HCT116 (cell line): Measurements from ENCODE around the gene NCR3LG1. TPM values are rescaled to one million over a fixed set of nuclear protein-coding genes. Genes with fewer than 3 reads are reported as not detected.

Source experiments
- ATAC-seq: fragments of 200-7000 bp; cut with Tn5 transposase; 2 replicates; pipeline ENCODE4 v1.9.1; 2020; ENCODE audit warnings: mild to moderate bottlenecking, moderate library complexity
- BruUV-seq: library from RNA; stranded (reverse); fragments of 400-500 nt; replicated peaks from 2 replicates; lab custom pipeline; 2021; lab: Mats Ljungman, UMichigan
- CTCF ChIA-PET: fragments of 300-600 bp; sonication (Branson Sonifier 250); formaldehyde crosslinking; loops from one replicate; lab custom pipeline; 2021; ENCODE audit warnings: antibody characterized with exemption; lab: Charles Lee
- POLR2A ChIA-PET: fragments of 300-600, 350-600 bp; sonication (Branson Sonifier 250); formaldehyde crosslinking; loops from one replicate; lab custom pipeline; 2021; ENCODE audit warnings: antibody characterized with exemption; lab: Charles Lee
- RAD21 ChIA-PET, 2 experiments: fragments of 300-600 bp; sonication (Branson Sonifier 250); formaldehyde crosslinking; loops; one replicate each; lab custom pipeline; 2023; ENCODE audit warnings: low total read pairs in 2 of 2; ENCODE audit not compliant: uncharacterized antibody in 2 of 2, unreplicated experiment in 2 of 2, low non-redundant PET in 1 of 2; lab: Charles Lee
- DNase-seq: peaks from one replicate; pipeline ENCODE4 v3.0.0-alpha.2; 2010; ENCODE audit warnings: low read depth, low spot score
- H2AFZ ChIP-seq: fragments of 200-600 bp; shearing (Covaris generic), sonication (generic); 2 replicates; pipeline ENCODE4 v1.6.1; 2017; ENCODE audit warnings: low read depth, mixed run types, mixed read lengths, antibody characterized with exemption, low read length; ENCODE audit not compliant: poor library complexity, severe bottlenecking
- H3K27ac ChIP-seq: 2 replicates; pipeline ENCODE4 v1.5.1; 2012; ENCODE audit warnings: low read depth, low read length
- H3K27me3 ChIP-seq: fragments of 200-600 bp; sonication (generic); 2 replicates; pipeline ENCODE4 v1.6.1; 2016; ENCODE audit warnings: mixed run types, low read length, mixed read lengths; ENCODE audit not compliant: insufficient read depth
- H3K36me3 ChIP-seq, 2 experiments: fragments of 200-500 bp in 1 of 2; fragments of 200-600 bp in 1 of 2; sonication (Bioruptor generic) in 1 of 2; sonication (generic) in 1 of 2; 2 replicates each; pipeline versions ENCODE4 v1.5.1 to v1.6.1; 2014 to 2016; ENCODE audit warnings: low read length in 2 of 2, inconsistent platforms in 1 of 2, mixed read lengths in 1 of 2, mixed run types in 1 of 2; ENCODE audit not compliant: insufficient read depth in 2 of 2, control insufficient read depth in 1 of 2
- H3K4me1 ChIP-seq, 2 experiments: fragments of 200-600 bp in 1 of 2; sonication (generic) in 1 of 2; 2 replicates each; pipeline versions ENCODE4 v1.5.1 to v1.6.1; 2012 to 2017; ENCODE audit warnings: low read length in 2 of 2, inconsistent platforms in 1 of 2, mild to moderate bottlenecking in 1 of 2, mixed read lengths in 1 of 2, mixed run types in 1 of 2, moderate library complexity in 1 of 2; ENCODE audit not compliant: insufficient read depth in 2 of 2, control insufficient read depth in 1 of 2
- H3K4me2 ChIP-seq: fragments of 200-600 bp; sonication (generic); 2 replicates; pipeline ENCODE4 v1.6.1; 2017; ENCODE audit warnings: mixed run types, low read length, mixed read lengths
- H3K4me3 ChIP-seq, 2 experiments: fragments of 200-600 bp in 1 of 2; sonication (generic) in 1 of 2; replicated peaks in 1 of 2; 2 replicates each; pipeline ENCODE4 v1.5.1; 2011 to 2016; ENCODE audit warnings: low read length in 2 of 2, control low read depth in 1 of 2, low read depth in 1 of 2, mild to moderate bottlenecking in 1 of 2, mixed read lengths in 1 of 2, mixed run types in 1 of 2
- H3K79me2 ChIP-seq: fragments of 200-600 bp; sonication (generic); 2 replicates; pipeline ENCODE4 v1.6.1; 2017; ENCODE audit warnings: mild to moderate bottlenecking, mixed run types, low read length, moderate library complexity, mixed read lengths; ENCODE audit not compliant: insufficient read depth
- H3K9ac ChIP-seq: fragments of 200-600 bp; sonication (generic); 2 replicates; pipeline ENCODE4 v1.6.1; 2016; ENCODE audit warnings: low read length, mixed read lengths
- H3K9me2 ChIP-seq: fragments of 200-600 bp; sonication (generic), shearing (Covaris generic); 2 replicates; pipeline ENCODE4 v1.6.1; 2017; ENCODE audit warnings: mixed run types, mild to moderate bottlenecking, moderate library complexity; ENCODE audit not compliant: insufficient read depth
- H3K9me3 ChIP-seq, 2 experiments: fragments of 200-500 bp in 1 of 2; fragments of 200-600 bp in 1 of 2; sonication (Bioruptor generic) in 1 of 2; sonication (generic) in 1 of 2; 2 replicates each; pipeline ENCODE4 v1.6.1; 2014 to 2017; ENCODE audit warnings: low read length in 2 of 2, mixed read lengths in 2 of 2, inconsistent platforms in 1 of 2, low read depth in 1 of 2, mild to moderate bottlenecking in 1 of 2, mixed run types in 1 of 2, moderate library complexity in 1 of 2; ENCODE audit not compliant: control insufficient read depth in 1 of 2, insufficient read depth in 1 of 2
- H4K20me1 ChIP-seq: fragments of 200-600 bp; sonication (generic), shearing (Covaris generic); 2 replicates; pipeline ENCODE4 v1.6.1; 2017; ENCODE audit warnings: mixed run types, mild to moderate bottlenecking, moderate library complexity; ENCODE audit not compliant: insufficient read depth
- CBX3 ChIP-seq: IDR thresholded peaks from 2 replicates; pipeline ENCODE4 v1.6.1; 2012; ENCODE audit warnings: low read depth
- CEBPB ChIP-seq: IDR thresholded peaks from 2 replicates; pipeline ENCODE4 v1.6.1; 2012; ENCODE audit warnings: low read depth
- EGR1 ChIP-seq: IDR thresholded peaks from 2 replicates; pipeline ENCODE4 v1.6.1; 2012; ENCODE audit warnings: low read depth
- ELF1 ChIP-seq: IDR thresholded peaks from 2 replicates; pipeline ENCODE4 v1.6.1; 2012; ENCODE audit warnings: low read depth, borderline replicate concordance
- EZH2phosphoT487 ChIP-seq: fragments of 200-600 bp; IDR thresholded peaks from 2 replicates; pipeline ENCODE4 v1.6.1; 2018; ENCODE audit warnings: antibody characterized with exemption, borderline replicate concordance
- FOSL1 ChIP-seq: IDR thresholded peaks from 2 replicates; pipeline ENCODE4 v1.6.1; 2012; ENCODE audit warnings: low read depth
- MAX ChIP-seq: IDR thresholded peaks from 2 replicates; pipeline ENCODE4 v1.6.1; 2012
- POLR2A ChIP-seq: IDR thresholded peaks from 2 replicates; pipeline ENCODE4 v1.7.0; 2011; ENCODE audit warnings: borderline replicate concordance; ENCODE audit not compliant: insufficient read depth, insufficient read length; ENCODE audit errors: extremely low read depth
- POLR2AphosphoS5 ChIP-seq: IDR thresholded peaks from 2 replicates; pipeline ENCODE4 v1.6.1; 2011; ENCODE audit warnings: mild to moderate bottlenecking, low read depth, low read length, moderate library complexity
- SIN3A ChIP-seq: IDR thresholded peaks from 2 replicates; pipeline ENCODE4 v1.6.1; 2012; ENCODE audit warnings: low read depth
- TCF7L2 ChIP-seq: IDR thresholded peaks from 2 replicates; pipeline ENCODE4 v1.7.0; 2011; ENCODE audit warnings: borderline replicate concordance, inconsistent platforms; ENCODE audit not compliant: insufficient read depth, insufficient read length; ENCODE audit errors: extremely low read depth
- YY1 ChIP-seq: IDR thresholded peaks from 2 replicates; pipeline ENCODE4 v1.6.1; 2011; ENCODE audit warnings: low read length, low read depth, moderate library complexity, mild to moderate bottlenecking; ENCODE audit not compliant: insufficient replicate concordance; ENCODE audit errors: extremely low read depth
- ZBTB33 ChIP-seq: IDR thresholded peaks from 2 replicates; pipeline ENCODE4 v1.6.1; 2011; ENCODE audit warnings: mild to moderate bottlenecking, low read length, moderate library complexity; ENCODE audit not compliant: insufficient replicate concordance; ENCODE audit errors: extremely low read depth
- ZFX ChIP-seq: fragments of 450-650 bp; IDR thresholded peaks from 2 replicates; pipeline ENCODE4 v1.6.1; 2017
- intact Hi-C: fragments of 100-400 bp; cut with micrococcal nuclease; formaldehyde crosslinking; loops from 2 replicates; pipeline ENCODE4 v1.10.0; 2022
- total RNA-seq: library from RNA; stranded (reverse); gene quantifications from one replicate; pipeline ENCODE4 v1.2.1, GENCODE V29; 2021; ENCODE audit not compliant: unreplicated experiment

The NCR3LG1 gene
- total RNA-seq, 1 experiment from 2014 or later: 1.5 TPM

GRCh38 chr11:17352950-17353820 is 1.6 kb downstream of the NCR3LG1 start:
- Histone ChIP-seq H4K20me1 (no peaks in the 10 kb centered on the region), H3K9me3 (no peaks in the 10 kb centered on the region), H3K4me1 (peaks cover 6 to 23% of the 10 kb centered on the region in 2 experiments; a peak in 3 of 4 replicates), H2AFZ (peak overlapping the region; percentile 81), H3K27ac (peak overlapping the region; percentile 30; the same call in 1 of the 2 replicates), H3K9me2 (no peaks in the 10 kb centered on the region), H3K27me3 (no peaks in the 10 kb centered on the region), H3K79me2 (no peaks in the 10 kb centered on the region), H3K36me3 (no peaks in the 10 kb centered on the region), H3K4me3 (peak overlapping the region; percentile 60 to 71), H3K9ac (peak overlapping the region; percentile 55), H3K4me2 (peak overlapping the region; percentile 92)
- ATAC-seq (peak; percentile 86), DNase-seq (peak; percentile 54)
- ChIA-PET CTCF (interaction anchor here (0.8 to 2.8 kb wide), 6 partner anchors 13 to 175 kb away, joined by 3 to 15 read pairs (median 4); partner anchors contain the start of gene KCNJ11), RAD21 (interaction anchor here in 1 of 2 experiments (1.1 kb wide), 1 partner anchor 29 kb away, joined by 3 read pairs; no protein-coding TSS in a partner anchor), POLR2A (interaction anchor here (0.7 to 0.8 kb wide), 2 partner anchors 77 to 142 kb away, joined by 3 read pairs; no protein-coding TSS in a partner anchor)
- TF ChIP-seq ELF1 (peak; percentile 37), ZFX (peak; percentile 40; the same call in 1 of the 2 replicates), POLR2AphosphoS5 (peak; percentile 67), CBX3 (peak; percentile 89), ZBTB33 (no peak), EZH2phosphoT487 (no peak), POLR2A (peak; percentile 10), TCF7L2 (no peak), CEBPB (no peak), FOSL1 (no peak), SIN3A (peak; percentile 71; the same call in 1 of the 2 replicates), MAX (peak; percentile 93), YY1 (no peak), EGR1 (peak; percentile 62)
- BruUV-seq: TSS peak; percentile 77
- intact Hi-C loops: loop anchor here (10.0 kb wide), 1 partner anchor 118 kb away; no protein-coding TSS in a partner anchor
